HG03558 (cell line): ENCODE data around the gene PIGH.

ENCODE experiments used
- ATAC-seq: cut with Tn5 transposase; IDR thresholded peaks from one replicate; pipeline ENCODE4 v1.9.1; 2021; ENCODE audit warnings: moderate number of reproducible peaks; ENCODE audit not compliant: unreplicated experiment; ENCODE audit errors: extremely low read depth

PIGH gene

DNA sequence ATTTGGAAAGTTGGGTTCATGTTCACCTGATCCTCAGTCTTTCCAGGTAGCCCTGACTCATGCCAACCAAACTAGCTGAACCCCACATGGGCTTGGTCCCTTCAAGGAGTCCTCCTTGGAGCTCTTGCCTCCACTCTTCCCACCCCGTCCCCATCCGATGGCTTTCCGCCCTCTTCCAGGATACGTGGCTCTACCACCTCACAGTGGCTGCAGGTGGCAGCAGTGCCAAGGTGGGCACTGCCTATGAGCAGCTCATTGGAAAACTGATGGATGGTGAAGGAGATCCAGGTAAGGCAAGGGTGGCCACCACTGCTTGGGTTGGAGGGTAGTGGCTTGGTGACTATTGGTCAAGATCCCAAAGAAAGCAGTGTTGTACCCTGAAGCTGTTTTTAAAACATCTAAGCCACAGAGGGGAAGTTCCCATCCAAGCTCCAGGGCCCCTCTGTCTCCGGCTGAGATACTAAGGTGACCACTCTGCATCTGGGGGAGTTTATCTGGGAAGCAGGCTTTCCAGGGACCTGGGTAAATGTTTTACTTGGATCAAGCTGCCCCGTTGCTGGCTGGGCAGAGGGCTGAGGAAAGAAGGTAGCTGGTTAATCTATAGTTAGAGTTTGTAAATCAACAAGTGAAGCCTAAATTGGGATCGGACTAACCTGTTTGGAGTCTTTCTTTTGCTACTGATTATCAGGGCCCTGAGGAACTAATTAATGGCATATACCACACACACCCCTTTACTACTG is 23.7 kb downstream of the PIGH start:
- no peak for ATAC-seq

GRCh38 chr14:67575684-67576083 is 24.4 kb downstream of the PIGH start:
- no peak for ATAC-seq

- ATAC-seq, result no peak
Observed at GRCh38 chr14:67574806-67575205, 25.3 kb downstream of the PIGH start.

DNA sequence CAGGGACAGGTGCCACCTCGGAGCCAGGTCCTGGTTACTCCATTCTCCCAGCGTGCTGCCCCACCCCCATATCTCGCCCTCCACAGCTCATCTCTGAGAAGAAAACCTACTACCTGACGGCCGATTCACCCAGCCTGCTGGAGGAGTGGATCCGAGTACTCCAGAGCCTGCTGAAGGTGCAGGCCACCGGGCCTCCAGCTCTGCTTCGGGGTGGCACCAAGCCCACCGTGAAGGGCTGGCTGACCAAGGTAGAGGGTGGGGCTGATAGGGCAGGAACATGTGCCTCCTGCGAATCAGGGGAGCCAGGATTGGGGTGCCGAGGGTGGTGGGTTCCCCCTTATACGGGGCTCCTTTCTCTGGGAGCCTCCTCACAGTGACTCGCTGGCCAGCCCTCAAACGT is 25.9 kb downstream of the PIGH start:
- ATAC-seq, result no peak

GRCh38 chr14:67573228-67574010 is 26.6 kb downstream of the PIGH start:
- ATAC-seq, result no peak

DNA sequence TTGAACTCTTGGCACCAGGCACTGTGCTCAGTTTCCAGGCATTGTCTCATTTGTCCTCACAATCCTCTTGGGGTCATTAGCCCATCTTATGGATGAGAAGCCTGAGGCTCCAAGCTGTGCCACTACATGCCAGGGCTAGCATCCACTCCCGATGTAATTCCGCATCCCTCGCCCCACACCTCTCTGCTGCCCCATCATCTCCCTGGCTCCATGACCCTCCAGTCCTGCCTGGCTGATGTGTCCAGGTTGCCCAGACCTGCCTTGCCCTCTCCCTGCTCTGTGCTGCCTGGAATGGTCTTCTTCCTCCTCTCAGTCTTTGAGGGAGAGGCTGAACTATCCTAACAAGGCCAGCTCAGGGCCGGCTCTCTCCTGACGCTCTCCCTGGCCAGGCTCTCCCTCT is 27.5 kb downstream of the PIGH start:
- no peak for ATAC-seq

DNA sequence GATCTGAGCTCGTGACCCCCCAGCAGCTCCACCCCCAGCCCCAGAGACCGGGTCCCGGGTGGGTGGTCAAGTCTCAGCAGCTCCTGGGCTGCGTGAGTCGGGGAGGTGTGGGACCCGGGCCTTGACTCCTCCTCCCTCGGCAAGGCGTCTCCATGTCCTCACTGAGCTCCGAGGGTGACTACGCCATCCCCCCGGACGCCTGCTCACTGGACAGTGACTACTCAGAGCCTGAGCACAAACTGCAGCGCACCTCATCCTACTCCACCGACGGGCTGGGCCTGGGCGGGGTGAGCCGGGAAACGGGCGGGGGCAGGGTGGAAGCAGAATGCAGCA is 28.1 kb downstream of the PIGH start:
- ATAC-seq, result no peak

GRCh38 chr14:67571275-67571990 is 28.6 kb downstream of the PIGH start:
- no peak for ATAC-seq

- ATAC-seq, result no peak
Observed at GRCh38 chr14:67570453-67570852, 29.6 kb downstream of the PIGH start.

GRCh38 chr14:67569651-67570290 is 30.3 kb downstream of the PIGH start:
- no peak for ATAC-seq

DNA sequence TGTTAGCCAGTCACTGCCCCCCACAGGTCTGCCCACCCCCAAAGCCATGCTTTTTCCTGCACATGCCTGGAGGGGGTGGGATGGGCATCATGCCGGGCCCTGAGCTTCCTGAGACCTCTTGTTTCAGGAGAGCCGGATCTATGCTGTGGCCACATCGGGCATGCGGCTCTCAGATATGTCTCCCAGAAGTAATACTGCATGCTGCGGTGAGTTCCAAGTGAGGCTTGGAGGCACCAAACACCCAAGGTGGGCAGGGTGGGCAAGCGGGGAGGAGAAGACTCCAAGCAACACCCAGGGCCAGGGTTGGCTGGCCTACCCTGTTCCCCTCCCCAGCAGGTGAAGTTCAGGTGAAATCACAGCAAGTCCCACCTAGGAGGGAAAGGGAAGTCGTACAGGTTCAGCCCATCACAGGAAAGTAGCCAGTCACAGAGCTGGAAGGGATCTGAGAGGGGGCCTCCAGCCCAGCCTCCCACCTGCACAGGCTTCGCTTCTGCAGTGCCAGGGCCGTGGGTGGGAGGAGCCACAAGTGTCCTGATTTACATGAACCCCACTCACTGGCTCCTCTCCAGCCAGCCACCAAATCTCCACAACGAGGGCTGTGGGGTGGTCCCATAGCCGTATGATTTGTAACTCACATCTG is 30.9 kb downstream of the PIGH start:
- no peak for ATAC-seq

GRCh38 chr14:67567654-67568053 is 32.4 kb downstream of the PIGH start:
- ATAC-seq, result no peak

DNA sequence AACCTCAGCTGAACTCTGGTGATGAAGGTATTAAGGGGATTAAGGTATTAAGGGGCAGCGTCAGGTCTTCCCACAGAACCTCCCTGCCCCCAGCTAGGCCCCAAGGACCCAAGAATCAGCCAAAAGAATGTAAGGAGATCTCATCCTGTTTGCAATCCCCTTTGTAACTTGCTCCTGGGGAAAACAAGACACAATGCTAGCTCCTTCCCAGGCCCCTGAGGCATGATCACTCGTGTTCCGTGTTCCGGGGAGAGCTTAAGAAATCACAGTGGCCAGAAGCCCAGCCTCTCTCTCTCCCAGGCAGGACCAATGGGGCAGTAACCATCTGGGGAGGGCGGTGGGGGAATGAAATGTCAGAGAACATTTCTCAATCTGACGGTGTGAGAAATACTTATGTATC is 33.2 kb downstream of the PIGH start:
- no peak for ATAC-seq

- ATAC-seq, result no peak
Observed at GRCh38 chr14:67564236-67564635, 35.8 kb downstream of the PIGH start.

DNA sequence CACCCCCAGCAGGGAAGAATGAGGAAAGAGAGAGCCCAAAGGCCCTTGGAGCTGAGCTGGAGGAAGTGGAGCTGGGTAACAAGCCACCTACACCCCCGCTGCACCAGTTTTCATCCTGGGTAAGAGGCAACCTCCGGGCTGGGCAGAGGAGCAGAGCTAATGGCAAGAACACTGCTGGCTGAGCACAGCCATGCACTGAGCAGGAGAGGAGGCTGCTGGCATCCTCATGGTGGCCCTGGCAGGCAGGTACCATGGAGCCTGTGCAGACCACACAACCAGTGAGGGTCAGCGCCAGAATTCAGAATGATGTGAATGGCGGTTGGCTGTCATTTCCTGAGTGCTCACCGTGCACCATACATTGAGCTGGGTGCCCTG is 37.3 kb downstream of the PIGH start:
- ATAC-seq, result no peak

GRCh38 chr14:67562025-67562775 is 37.9 kb downstream of the PIGH start:
- no peak for ATAC-seq

DNA sequence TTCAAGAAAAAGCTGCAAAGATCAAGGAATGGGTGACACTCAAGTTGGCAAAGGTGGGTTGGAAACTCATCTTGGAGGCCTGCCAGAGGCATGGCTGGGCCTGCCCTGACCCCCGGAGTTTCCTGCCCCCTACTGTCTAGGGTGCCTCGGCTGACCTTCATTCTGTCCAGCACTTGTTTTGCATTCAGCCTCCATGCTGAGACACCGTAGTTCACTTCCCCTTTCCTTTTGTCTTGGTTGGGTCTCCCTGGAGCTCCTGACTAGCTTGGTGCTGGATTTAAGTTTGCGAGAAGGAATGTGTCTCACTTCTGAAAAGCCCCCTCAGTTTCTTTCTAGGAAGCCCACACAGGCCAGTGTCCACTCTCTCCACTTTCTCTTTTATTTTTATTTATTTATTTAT is 40.4 kb downstream of the PIGH start:
- no peak for ATAC-seq

GRCh38 chr14:67557656-67558055 is 42.4 kb downstream of the PIGH start:
- no peak for ATAC-seq

GRCh38 chr14:67557118-67557517 is 43.0 kb downstream of the PIGH start:
- no peak for ATAC-seq

DNA sequence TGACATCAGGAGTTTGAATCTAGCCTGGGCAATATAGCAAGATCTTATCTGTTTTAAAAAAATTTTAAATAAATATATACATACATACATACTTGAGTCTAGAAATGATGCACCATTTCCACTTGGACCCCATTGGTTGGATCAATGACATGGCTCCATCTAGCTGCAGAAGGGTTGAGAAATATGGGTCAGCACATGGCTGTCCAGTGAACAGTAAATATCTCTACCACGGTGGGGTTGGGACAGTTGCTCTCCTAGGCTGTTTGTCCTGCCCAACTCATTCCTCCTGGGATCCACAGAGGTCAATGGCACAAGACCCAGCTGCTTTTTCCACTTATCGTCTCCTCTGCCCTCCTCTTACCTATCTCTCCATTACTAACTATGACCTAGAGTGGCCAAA is 43.4 kb downstream of the PIGH start:
- ATAC-seq, result no peak
